H1 (cell line): ENCODE results near the gene CALU. TPM values are rescaled to one million over a fixed set of nuclear protein-coding genes. Genes with fewer than 3 reads are reported as not detected.

Source experiments
- CHD7 ChIP-seq: fragments of 300-600 bp; sonication (generic); IDR thresholded peaks from 2 replicates; pipeline ENCODE4 v1.7.1; 2012; ENCODE audit warnings: low read length, moderate library complexity, mild to moderate bottlenecking, inconsistent platforms; ENCODE audit not compliant: insufficient replicate concordance
- EZH2 ChIP-seq: fragments of 200-600 bp; sonication (generic); IDR thresholded peaks from 2 replicates; pipeline ENCODE4 v1.7.1; 2012; ENCODE audit warnings: low read depth, mild to moderate bottlenecking, moderate library complexity, low read length, inconsistent platforms; ENCODE audit not compliant: severe bottlenecking
- POLR2AphosphoS5 ChIP-seq: IDR thresholded peaks from 2 replicates; pipeline ENCODE4 v1.6.1; 2011; ENCODE audit warnings: low read depth, low read length
- SP4 ChIP-seq: IDR thresholded peaks from 2 replicates; pipeline ENCODE4 v1.6.1; 2012; ENCODE audit warnings: low read length, inconsistent platforms
- TAF7 ChIP-seq: optimal IDR thresholded peaks from 2 replicates; pipeline ENCODE3; 2011; ENCODE audit warnings: low read depth, mild to moderate bottlenecking, inconsistent platforms, low read length, moderate library complexity, borderline replicate concordance
- polyA plus RNA-seq, 7 experiments: library from polyadenylated mRNA; depleted of rRNA in 3 of 7; stranded (reverse) in 5 of 7; unstranded in 2 of 7; fragments of >200 nt in 5 of 7; fragments of 200-250 nt in 2 of 7; gene quantifications; 1 replicate in 5 of 7; 2 replicates in 1 of 7; 4 replicates in 1 of 7; pipeline versions ENCODE4 v1.2.1 to v1.2.3, GENCODE V29; 2011 to 2013; ENCODE audit warnings: missing spikeins in 2 of 7, mixed read lengths in 2 of 7
- total RNA-seq: library from RNA; stranded (reverse); fragmentation: NEBNext Ultra II Directional; extraction: Animal tissue kit (Norgen Biotek cat#: 25700); gene quantifications from 2 replicates; pipeline ENCODE4 v1.2.1, GENCODE V29; 2021

Gene CALU
- total and polyA plus RNA-seq, 2 of the 8 experiments (the other 6 are each of a cell fraction or from before 2014, with no cell fraction given): 67.2 to 170 TPM

- TF ChIP-seq CHD7 (no peak), SP4 (no peak), TAF7 (no peak), POLR2AphosphoS5 (no peak), EZH2 (no peak)
Observed at GRCh38 chr7:128781126-128781525, 42.0 kb downstream of the CALU start (continued).
